NCI-H1092 (cell line): ENCODE results near the gene CHERP.
"Not testable (repeated sequence)": the region's sequence is repeated elsewhere in the genome, so short reads cannot be mapped to it uniquely, and the experiment has no call there.

Experiments used
- DNase-seq: peaks from one replicate; lab custom pipeline; 2025; lab: John Stamatoyannopoulos, UW

The CHERP gene

DNA sequence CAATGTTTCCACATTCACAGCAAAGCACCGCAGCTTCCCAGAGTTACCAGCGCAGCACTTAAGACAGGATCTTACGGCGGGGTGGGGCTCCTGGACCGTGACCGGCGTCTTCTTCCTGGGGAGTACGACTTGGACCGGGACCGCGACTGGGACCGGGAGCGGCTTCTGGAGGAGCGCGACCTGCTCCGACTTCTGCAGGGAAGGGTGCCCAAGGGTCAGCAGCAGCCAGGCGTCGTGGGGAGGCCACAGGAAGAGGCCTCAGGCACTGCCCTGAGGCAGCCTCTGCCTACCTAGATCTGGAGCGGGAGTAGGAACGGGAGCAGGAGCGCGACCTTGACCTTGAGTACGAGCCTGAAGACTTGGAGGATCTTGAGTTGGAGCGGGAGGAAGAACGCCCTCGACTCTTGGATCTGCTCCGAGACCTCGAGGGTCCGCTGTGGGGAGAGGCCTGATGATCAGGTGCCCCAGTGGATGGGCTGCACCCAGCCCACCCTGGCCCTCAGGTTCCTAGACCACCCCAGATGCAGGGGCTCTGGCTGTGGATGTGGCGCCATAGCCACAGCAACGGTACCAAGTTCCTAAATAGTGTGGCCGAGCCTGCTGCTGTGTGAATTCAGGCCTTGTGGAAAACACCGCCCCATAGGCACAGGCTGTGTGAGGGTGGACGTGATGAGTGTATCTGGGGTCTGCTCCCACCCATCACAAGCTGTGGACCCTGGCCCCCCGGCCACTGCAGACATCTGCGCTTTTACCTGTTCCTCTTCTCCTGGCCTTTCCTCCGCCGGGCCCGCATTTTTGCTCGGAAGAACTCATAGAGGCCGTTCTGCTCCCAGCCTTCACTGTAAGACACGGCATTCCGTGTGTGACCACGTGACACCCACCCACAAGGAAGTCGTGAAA, 21.9 kb downstream of the CHERP start:
- DNase-seq = no peak

DNA sequence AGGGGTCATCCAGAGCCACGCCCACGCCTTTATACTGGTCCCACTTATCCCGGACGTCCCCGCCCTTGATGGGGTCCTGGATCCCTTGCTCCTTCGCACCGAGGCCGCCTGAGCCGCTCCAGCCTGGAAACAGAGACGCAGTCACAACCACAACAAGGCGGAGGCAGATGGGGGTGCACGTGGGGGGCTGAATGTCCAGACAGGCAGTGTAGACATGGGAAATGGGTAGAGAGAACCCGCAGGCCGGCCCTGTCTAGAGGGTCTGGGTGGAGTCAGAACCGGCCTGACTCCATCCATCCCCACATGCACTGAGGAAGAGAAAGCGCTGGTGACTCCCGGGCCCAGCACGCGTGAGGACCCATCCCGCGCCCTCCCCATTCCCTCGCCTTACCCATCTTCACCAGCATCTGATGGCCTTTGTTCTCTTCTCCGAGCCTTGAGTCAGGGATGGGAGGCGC, 23.0 kb downstream of the CHERP start:
- no peak for DNase-seq

DNA sequence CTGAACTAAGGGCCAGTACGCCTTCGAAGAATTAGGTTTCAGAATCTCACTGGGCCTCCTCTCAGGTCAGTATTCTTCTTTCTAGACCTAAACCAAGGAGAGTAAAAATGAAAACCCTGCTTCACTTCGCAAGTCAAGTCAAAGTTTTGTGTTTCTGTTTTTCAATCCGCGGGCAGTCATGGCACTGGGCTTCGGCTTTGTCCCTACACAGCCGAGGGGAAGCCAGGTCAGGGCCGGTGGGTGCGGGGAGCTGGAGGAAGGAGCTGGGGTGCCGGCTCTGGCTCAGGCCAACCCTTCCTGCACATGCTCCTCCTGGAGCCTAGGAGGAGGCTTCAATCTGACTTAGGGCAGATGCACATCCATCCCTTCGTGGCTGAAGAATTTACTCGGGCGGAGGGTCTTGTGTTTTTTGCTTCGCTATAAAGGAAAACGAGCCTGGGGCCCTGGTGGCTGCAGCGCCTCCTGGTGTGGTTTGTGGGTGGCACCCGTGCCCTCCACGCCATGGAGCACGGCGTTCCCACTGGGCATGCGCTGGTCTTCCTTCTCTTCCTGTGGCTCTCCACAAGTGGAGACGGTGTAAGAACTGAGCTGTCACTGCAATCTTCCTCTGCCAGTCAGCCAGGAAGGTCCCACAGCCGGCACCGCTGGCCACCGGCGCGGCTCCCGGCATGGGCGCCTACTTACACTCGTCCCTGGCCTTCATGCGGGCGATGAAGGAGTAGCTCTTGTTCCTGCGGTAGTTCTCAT, 23.6 kb downstream of the CHERP start:
- DNase-seq = no peak

DNA sequence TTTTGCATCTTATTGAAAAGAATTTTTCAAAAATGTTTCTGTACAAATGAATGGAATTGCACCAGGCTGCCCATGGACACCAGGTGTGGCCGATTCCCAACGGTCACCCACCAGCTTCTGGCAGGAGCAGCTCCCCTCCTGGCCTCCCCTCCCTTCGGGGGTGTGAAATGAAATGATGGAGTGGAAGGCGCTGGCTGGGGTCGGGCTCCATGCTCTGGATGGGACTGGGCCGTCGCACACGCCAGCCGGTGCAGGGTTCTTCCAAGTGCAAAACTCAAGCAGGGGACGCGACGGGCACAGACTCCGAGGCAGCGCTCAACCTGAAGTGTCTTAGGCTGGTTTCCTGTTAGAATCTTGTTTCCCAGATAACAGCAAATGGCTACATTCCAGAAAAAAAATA, 24.2 kb downstream of the CHERP start:
- no peak for DNase-seq

DNA sequence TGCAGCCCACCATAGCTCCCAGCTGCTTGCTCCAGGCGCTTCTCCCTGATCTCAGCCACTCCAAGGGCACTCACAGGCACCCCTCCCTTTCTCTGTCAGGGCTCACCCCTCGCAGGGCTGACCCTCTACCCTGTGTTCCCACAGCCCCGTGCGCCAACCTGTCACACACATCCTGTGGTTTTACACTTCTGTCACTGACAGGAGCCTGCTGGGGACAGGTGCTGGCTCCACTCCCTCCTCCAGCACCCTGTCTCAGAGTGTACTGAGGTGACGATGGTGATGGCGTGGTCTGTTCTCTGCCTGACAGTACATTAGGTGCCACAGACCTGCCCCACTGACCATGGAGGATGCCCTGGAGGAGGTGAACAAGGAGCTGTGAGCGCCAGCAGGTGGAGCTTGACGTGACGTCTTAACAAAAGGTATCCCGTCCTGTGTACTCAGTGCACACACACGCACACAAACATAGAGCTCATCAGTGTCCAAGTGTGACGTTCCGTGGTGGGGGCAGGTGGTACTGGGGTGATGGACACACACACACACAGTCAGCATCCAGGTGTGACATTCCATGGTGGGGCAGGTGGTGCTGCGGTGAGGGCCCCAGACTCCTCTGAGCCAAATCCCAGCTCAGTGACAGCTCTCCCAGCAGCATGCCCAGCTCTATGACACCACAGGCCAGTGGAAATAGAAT, 25.2 kb downstream of the CHERP start:
- no peak for DNase-seq

DNA sequence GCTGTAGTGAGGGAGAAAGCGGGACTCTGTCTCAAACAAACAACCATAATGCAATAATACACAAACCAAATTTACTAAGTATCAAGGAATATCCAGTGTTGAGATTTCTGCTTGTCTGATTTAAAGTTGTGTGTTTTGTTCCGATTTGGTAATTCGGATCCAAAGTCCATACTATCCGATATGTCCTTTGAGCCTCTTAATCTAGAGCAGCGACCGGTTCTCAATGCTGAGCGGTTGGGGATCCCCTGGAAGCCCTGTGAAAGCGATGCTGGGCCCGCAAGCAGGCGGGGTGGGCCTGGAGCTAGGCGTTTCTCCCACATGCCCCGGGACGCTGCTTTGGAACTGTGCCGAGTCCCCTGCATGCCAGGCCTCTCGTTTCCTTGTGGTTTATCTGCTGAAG, 25.9 kb downstream of the CHERP start:
- DNase-seq = no peak

DNA sequence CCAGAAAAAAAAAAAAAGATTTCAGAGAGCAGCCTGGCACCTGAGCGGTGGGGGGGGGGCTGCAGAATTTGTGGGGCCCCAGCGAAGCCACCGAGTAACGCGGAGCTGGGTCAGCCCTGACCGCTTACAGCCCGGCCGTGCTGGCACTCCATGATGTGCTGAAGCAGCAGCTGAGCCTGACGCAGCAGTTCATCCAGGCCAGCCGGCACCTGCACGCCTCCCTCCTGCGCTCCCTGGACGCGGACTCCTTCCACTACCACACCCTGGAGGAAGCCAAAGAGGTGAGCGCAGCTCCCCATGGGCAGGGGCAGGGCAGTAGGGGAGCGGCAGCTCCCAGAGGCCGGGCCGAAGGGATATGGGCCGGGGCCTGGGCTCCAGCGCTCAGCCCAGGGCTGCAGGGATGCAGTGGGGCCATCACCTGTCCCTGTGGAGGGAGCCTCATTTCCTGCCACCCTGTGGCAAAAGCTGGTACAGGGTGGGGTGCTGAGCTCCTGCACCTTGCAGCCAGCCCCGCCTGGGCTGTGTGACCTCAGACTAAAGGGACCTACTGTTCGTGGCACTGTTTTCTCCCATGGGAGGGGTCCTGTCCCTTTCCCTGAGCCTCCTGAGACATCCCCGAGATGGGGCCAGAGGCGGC, 27.7 kb downstream of the CHERP start:
- no peak for DNase-seq

DNA sequence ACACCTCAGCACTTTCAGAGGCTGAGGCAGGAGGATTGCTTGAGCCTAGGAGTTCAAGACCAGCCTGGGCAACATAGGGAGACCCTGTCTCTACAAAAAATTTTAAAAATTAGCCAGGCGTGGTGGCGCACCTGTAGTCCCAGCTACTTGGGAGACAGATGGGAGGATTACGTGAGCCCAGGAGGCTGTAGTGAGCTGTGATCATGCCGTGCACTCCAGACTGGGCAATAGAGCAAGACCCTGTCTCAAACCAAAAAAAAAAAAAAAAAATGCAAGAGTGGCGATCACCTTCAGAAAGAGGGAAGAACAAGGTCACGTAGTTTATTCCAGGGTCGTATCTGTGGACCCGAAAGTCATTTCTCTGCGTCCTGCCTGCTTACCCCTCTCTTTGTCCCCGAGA, 29.6 kb downstream of the CHERP start:
- not testable (repeated sequence) for DNase-seq

DNA sequence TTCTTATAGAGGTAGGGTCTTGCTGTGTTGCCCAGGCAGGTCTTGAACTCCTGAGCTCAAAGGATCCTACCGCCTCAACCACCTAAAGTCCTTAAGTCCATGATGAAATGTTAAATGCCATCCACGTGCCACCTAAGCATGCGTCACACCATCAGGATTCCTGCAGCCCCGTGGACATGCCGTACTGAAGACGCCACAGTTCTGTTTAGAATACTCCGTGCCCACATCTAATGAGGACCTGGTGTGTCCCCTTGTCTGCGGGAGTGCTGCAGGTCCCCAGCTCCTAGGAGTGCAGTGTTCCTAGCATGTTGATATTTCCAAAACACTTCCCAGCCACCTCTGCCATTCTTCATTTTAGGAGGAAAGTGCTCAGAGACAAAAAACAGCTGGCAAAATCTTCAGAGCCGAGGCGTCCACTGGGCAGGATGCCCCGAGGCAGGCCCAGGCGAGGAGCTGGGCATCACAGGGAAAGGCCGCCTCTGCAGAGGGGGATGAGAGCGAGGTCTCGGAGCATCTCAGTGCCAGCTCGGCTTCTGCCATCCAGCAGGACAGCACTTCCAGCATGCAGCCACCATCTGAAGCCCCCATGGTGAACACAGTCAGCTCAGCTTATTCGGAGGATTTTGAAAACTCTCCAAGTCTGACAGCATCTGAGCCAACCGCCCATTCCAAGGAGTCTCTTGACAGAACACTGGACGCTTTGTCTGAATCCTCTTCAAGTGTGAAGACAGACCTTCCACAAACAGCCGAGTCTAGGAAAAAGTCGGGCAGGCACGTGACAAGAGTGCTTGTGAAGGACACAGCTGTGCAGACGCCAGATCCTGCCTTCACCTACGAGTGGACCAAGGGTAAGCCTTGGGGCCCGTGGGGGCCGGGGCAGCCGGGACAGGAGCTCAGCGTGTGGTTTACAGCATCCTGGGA, 32.8 kb downstream of the CHERP start:
- no peak for DNase-seq

DNA sequence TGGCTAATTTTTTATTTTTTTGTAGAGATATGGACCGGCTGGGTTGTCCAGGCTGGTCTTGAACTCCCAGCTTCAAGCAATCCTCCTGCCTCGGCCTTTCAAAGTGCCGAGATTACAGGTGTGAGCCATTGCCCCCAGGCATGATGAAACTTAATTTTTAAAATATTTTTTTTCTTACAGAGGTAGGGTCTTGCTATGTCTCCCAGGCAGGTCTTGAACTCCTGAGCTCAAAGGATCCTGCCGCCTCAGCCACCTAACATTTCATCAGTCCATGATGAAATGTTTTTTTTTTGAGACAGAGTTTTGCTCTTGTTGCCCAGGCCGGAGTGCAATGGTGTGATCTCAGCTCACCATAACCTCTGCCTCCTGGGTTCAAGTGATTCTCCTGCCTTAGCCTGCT, 33.7 kb downstream of the CHERP start:
- DNase-seq = no peak

DNA sequence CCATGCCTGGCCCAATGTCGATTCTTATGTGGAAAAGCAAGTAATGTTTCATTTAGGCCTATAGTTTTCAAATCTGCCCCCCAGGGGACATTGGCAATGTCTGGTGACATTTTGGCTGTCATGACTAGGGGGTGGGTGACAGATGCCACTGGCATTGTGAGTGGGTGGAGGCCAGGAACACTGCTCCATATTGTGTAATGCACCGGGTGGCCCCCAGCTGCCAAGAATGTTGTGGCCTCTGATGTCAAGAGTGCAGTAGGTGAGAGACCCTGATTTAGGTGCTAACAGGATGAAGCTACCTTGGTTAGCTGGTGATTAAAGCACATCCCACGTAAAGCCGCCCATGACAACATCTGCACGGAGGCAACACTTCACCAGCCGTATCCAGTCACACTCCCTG, 35.3 kb downstream of the CHERP start:
- no peak for DNase-seq

DNA sequence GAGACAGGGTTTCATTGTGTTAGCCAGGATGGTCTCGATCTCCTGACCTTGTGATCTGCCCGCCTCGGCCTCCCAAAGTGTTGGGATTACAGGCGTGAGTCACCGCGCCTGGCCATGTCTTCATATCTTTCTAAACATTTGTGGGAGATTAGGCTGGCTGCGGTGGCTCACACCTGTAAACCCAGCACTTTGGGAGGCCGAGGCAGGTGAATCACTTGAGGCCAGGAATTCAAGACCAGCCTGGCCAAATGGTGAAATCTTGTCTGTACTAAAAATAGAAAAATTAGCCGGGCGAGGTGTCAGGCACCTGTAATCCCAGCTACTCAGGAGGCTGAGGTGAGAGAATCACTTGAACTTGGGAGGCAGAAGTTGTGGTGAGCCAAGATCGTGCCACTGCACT, 36.1 kb downstream of the CHERP start:
- not testable (repeated sequence) for DNase-seq

DNA sequence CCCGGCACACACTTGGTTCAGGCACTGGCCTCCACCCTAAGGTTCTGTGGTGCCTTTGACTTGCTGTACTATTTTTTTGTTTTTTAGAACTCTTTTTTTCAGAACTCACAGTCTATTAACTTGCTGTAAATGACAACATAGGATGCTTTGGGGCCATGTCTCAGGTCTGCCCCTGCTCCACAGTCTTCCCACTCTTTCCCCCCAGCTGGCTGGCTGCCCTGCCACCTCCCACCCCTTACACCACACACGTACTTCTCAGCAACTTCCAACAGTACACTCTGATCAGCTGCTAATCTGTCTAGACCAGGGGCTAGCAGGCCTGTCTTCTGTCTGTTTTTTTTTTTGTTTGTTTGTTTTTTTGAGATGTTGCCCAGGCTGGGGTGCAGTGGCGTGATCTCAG, 38.0 kb downstream of the CHERP start:
- DNase-seq = no peak

DNA sequence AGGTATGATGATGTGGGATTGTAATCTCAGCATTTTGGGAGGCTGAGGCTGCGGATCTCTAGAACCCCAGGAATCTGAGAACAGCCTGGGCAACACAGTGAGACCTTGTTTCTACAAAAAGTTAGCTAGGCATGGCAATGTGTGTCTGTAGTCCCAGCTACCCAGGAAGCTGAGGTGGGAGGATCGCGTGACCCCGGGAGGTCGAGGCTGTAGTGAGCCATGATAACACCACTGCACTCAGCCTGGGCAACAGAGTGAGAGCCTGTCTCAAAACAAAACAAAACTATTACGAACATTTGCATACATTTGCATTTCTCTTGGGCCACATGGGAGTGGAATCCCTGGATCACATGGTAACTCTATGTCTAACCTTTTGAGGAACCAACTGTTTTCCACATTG, 44.4 kb downstream of the CHERP start:
- DNase-seq = no peak

DNA sequence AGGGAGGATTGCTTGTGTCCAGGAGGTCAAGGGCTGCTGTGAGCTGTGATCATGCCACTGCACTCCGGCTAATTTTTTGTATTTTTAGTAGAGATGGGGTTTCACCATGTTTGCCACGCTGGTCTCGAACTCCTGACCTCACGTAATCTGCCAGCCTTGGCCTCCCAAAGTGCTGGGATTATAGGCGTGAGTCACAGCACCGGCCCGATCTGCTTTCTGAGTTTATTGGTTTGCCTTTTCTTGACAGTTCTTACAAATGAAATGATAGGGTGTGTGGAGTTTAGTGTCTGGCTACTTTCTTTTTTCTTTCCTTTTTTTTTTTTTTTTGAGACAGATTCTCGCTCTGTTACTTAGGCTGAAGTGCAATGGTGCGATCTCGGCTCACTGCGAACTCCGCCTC, 45.2 kb downstream of the CHERP start:
- DNase-seq = no peak

DNA sequence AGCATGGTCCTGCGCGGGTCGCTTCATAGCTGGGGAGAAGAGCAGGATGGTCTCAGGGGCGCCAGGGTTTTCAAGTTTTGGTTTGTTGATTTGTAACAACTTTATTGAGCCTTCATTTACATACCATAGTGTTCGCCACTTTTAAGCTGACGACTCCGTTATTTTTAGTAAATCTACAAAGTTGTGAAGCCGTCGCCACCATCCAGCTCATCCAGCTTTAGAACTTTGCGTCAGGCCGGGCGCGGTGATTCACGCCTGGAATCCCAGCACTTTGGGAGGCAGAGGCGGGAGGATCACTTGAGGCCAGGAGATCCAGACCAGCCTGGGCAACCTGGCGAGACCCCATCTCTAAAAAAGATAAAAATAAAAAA, 45.6 kb downstream of the CHERP start:
- DNase-seq = no peak

DNA sequence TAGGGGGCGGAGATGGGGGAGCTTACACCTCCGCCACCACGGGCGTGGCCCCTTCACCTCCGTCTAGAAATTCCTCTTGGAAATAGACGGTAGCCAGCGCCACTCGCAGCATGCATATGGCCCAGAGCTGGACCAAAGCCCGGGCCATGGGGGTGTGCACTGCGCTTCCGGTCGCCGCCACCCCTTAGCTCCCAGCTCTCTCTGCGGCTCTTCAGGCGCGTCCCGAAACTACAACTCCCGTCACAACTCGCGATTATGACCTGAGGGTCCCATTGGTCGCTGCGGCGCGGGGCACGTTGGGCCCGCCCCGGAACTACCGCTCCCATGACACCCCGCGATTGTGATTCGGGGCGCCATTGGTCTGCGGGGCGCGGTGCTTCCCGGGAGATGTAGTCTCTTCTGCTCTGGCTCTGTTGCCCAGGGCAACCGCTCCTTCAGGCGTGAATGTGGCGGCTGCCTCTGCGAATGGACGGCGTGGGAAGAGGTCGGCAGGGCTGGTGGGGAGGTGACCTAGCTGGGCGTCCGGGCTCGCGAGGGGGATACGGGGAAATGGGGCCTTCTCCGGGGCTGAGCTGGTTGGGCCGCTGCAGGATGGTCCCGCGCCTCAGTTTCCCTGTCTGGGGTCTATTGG, 46.1 kb downstream of the CHERP start, which contains the start of the genes C19orf44 and CALR3:
Gene C19orf44 (plus strand): TSS at position 413 of the 631 bp plus-strand sequence. CDS start 4,399 bp downstream, outside the sequence.
Gene CALR3 (minus strand): TSS at position 186 of the 631 bp plus-strand sequence. CDS start 38 bp downstream, at position 148.
- peak; percentile 98 for DNase-seq

DNA sequence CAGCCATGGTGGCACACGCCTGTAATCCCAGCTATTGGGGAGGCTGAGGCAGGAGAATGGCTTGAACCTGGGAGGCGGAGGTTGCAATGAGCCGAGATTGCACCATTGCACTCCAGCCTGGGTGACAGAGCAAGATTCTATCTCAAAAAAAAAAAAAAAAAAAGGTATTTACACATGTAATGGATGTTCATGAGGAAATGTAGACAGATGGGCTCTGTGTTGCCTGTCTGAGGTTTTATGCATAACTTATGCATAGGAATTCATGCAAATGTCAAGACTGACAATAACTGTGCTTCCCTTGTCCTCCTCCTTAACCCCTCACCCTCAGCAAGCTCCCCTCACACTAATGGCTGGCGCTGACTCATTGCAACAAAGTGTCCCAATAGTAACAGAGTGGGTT, 55.8 kb downstream of the CHERP start:
- DNase-seq = not testable (repeated sequence)

DNA sequence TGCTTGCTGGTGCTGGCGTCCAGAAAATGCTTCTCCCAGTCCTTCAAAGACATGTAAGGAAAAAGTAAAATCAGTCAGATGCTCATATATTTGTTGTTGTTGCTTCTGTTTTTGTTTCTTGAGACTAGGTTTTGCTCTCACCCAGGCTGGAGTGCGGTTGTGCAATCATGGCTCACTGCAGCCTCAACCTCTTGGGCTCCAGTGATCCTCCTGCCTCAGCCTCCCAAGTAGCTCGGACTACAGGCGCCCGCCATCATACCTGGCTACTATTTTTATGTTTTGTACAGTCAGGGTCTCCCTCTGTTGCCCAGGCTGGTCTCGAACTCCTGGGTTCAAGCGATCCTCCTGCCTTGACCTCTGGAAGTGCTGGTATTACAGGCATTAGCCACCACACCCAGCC, 59.5 kb downstream of the CHERP start:
- DNase-seq = no peak

DNA sequence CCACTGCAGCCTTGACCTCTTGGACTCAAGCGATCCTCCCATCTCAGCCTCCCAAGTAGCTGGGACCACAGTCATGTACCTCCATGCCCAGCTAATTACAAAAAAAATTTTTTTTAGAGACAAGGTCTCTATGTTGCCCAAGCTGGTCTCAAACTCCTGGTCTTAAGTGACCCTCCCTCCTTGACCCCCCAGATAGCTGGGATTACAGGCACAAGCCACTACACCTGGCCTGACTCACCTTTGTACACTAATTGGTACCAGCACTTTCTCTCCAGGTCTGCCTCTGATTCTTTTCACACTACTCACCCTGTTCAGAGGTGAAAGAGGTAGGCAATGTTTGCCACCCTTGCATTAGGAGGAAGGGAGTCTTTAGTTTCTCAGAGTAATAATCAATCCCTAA, 64.9 kb downstream of the CHERP start:
- no peak for DNase-seq
